ENCODE data around the gene SHKBP1. TPM values are rescaled to one million over a fixed set of nuclear protein-coding genes. Genes with fewer than 3 reads are reported as not detected.

The SHKBP1 gene
- total and polyA plus RNA-seq, 2 of the 13 experiments (the other 11 are each of a cell fraction or from before 2014, with no cell fraction given): 16.2 to 17.4 TPM

GRCh38 chr19:40603389-40604170 is 26.9 kb downstream of the SHKBP1 start (continued):
- TF ChIP-seq NRL (CRISPR knock-in tag; IDR thresholded peaks at IDR 0.05; ENCODE audit: borderline replicate concordance): peak; percentile 72; the same call in 1 of the 2 replicates
- TF ChIP-seq, protein P1, sequence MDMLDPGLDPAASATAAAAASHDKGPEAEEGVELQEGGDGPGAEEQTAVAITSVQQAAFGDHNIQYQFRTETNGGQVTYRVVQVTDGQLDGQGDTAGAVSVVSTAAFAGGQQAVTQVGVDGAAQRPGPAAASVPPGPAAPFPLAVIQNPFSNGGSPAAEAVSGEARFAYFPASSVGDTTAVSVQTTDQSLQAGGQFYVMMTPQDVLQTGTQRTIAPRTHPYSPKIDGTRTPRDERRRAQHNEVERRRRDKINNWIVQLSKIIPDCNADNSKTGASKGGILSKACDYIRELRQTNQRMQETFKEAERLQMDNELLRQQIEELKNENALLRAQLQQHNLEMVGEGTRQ (IDR thresholded peaks at IDR 0.05; ENCODE audit: low read depth, low read length): no peak
- TF ChIP-seq, protein P1 (CRISPR knock-in tag; IDR thresholded peaks at IDR 0.05; ENCODE audit: borderline replicate concordance): no peak
- TF ChIP-seq IKZF4 (CRISPR knock-in tag; IDR thresholded peaks at IDR 0.05; ENCODE audit: borderline replicate concordance, low read depth, not compliant biosample characterization): no peak
- no peak for TF ChIP-seq TMF1 (CRISPR knock-in tag; IDR thresholded peaks at IDR 0.05; ENCODE audit: low read depth)
- peak; percentile 71; the same call in 1 of the 2 replicates for TF ChIP-seq ZMYM3 (CRISPR knock-in tag; IDR thresholded peaks at IDR 0.05)
- peak; percentile 55; the same call in 1 of the 2 replicates for TF ChIP-seq ZNF431 (CRISPR knock-in tag; IDR thresholded peaks at IDR 0.05; ENCODE audit: borderline replicate concordance, low read depth)
- TF ChIP-seq, protein P2, sequence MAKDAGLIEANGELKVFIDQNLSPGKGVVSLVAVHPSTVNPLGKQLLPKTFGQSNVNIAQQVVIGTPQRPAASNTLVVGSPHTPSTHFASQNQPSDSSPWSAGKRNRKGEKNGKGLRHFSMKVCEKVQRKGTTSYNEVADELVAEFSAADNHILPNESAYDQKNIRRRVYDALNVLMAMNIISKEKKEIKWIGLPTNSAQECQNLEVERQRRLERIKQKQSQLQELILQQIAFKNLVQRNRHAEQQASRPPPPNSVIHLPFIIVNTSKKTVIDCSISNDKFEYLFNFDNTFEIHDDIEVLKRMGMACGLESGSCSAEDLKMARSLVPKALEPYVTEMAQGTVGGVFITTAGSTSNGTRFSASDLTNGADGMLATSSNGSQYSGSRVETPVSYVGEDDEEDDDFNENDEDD (CRISPR knock-in tag; IDR thresholded peaks at IDR 0.05; ENCODE audit: borderline replicate concordance): peak; percentile 71; the same call in 1 of the 2 replicates
- TF ChIP-seq PCBP1 (IDR thresholded peaks at IDR 0.05; ENCODE audit: borderline replicate concordance, low read depth, low read length): 0 out of 2 replicates have a peak, but pooled peaks have one; percentile 37
- TF ChIP-seq CBX5 (CRISPR knock-in tag; IDR thresholded peaks at IDR 0.05; ENCODE audit: borderline replicate concordance): peak; percentile 89; the same call in 1 of the 2 replicates
- TF ChIP-seq ZNF260 (CRISPR knock-in tag; IDR thresholded peaks at IDR 0.05; ENCODE audit: borderline replicate concordance, low read depth): no peak
- peak; percentile 48; the same call in 1 of the 2 replicates for TF ChIP-seq DRAP1 (CRISPR knock-in tag; IDR thresholded peaks at IDR 0.05)
- TF ChIP-seq HDAC6 (IDR thresholded peaks at IDR 0.05; ENCODE audit: low read depth, low read length): no peak
- peak; percentile 90; the same call in 1 of the 2 replicates for TF ChIP-seq ZNF556 (CRISPR knock-in tag; IDR thresholded peaks at IDR 0.05; ENCODE audit: borderline replicate concordance)
- peak; percentile 34; the same call in 1 of the 2 replicates for TF ChIP-seq ZMYM2 (CRISPR knock-in tag; IDR thresholded peaks at IDR 0.05)
- TF ChIP-seq SMC3 (IDR thresholded peaks at IDR 0.05; ENCODE audit: low read length): no peak
- TF ChIP-seq SKIL (CRISPR knock-in tag; IDR thresholded peaks at IDR 0.05; ENCODE audit: borderline replicate concordance): peak; percentile 97
- TF ChIP-seq ZXDC (CRISPR knock-in tag; IDR thresholded peaks at IDR 0.05): no peak
- no peak for TF ChIP-seq MLLT10 (CRISPR knock-in tag; IDR thresholded peaks at IDR 0.05)
